Progenitor cell of endocrine pancreas (in vitro differentiated cells): ENCODE data around the gene UNC93B1. TPM values are rescaled to one million over a fixed set of nuclear protein-coding genes. Genes with fewer than 3 reads are reported as not detected.

Source experiments
- DNase-seq: peaks from one replicate; pipeline ENCODE4 v3.0.0; 2021; ENCODE audit warnings: low spot score; ENCODE audit not compliant: unreplicated experiment
- H3K27ac Mint-ChIP-seq: 2 replicates; pipeline ENCODE4 v1.8.0; 2021; ENCODE audit warnings: mild to moderate bottlenecking, moderate library complexity, mixed read lengths
- H3K27me3 Mint-ChIP-seq: 2 replicates; pipeline ENCODE4 v1.8.0; 2021; ENCODE audit warnings: mixed read lengths
- H3K36me3 Mint-ChIP-seq: 2 replicates; pipeline ENCODE4 v1.8.0; 2022; ENCODE audit warnings: mixed read lengths; ENCODE audit not compliant: insufficient read depth
- H3K4me1 Mint-ChIP-seq: 2 replicates; pipeline ENCODE4 v1.8.0; 2021; ENCODE audit warnings: low read depth, mixed read lengths
- H3K4me3 Mint-ChIP-seq: 2 replicates; pipeline ENCODE4 v1.8.0; 2021; ENCODE audit warnings: low read depth, mild to moderate bottlenecking, moderate library complexity, mixed read lengths
- H3K9me3 Mint-ChIP-seq: 2 replicates; pipeline ENCODE4 v1.8.0; 2021; ENCODE audit warnings: low read depth, mixed read lengths
- CTCF ChIP-seq: fragments of 200-600 bp; sonication (generic); IDR thresholded peaks from one replicate; pipeline ENCODE4 v1.5.0; 2021; ENCODE audit warnings: antibody characterized with exemption, mild to moderate bottlenecking; ENCODE audit not compliant: unreplicated experiment
- total RNA-seq: library from RNA; stranded (reverse); gene quantifications from 2 replicates; pipeline ENCODE4 v1.2.1, GENCODE V29; 2021

UNC93B1 gene
- total RNA-seq, 1 donor from 2014 or later, result 8.0 TPM

- TF ChIP-seq CTCF, result no peak
- DNase-seq, result no peak
- H3K36me3 Mint-ChIP-seq, result no peaks in the 10 kb centered on the region
- H3K27me3 Mint-ChIP-seq, result peaks cover 16% of the 10 kb centered on the region
- H3K9me3 Mint-ChIP-seq, result peaks cover 4% of the 10 kb centered on the region
- H3K4me1 Mint-ChIP-seq, result peaks cover 7% of the 10 kb centered on the region
- no peak overlapping the region for H3K4me3 Mint-ChIP-seq
- no peak overlapping the region for H3K27ac Mint-ChIP-seq
Measured at GRCh38 chr11:68007498-68008380, 3.8 kb upstream of the UNC93B1 start.

GRCh38 chr11:68006606-68007166 lies 2.8 kb upstream of the UNC93B1 start:
- H3K4me1 Mint-ChIP-seq, result peaks cover 9% of the 10 kb centered on the region
- no peak for TF ChIP-seq CTCF
- H3K36me3 Mint-ChIP-seq, result no peaks in the 10 kb centered on the region
- H3K9me3 Mint-ChIP-seq, result peaks cover 4% of the 10 kb centered on the region
- H3K27me3 Mint-ChIP-seq, result peaks cover 24% of the 10 kb centered on the region
- no peak overlapping the region for H3K4me3 Mint-ChIP-seq
- no peak for DNase-seq
- no peak overlapping the region for H3K27ac Mint-ChIP-seq

- Mint-ChIP-seq H3K27ac (no peak overlapping the region), H3K9me3 (peaks cover 4% of the 10 kb centered on the region), H3K4me1 (peaks cover 7% of the 10 kb centered on the region), H3K4me3 (peak overlapping the region; percentile 56), H3K27me3 (peaks cover 24% of the 10 kb centered on the region), H3K36me3 (no peaks in the 10 kb centered on the region)
- no peak for DNase-seq
- no peak for TF ChIP-seq CTCF
Measured at GRCh38 chr11:68004551-68005335, 846 bp upstream of the UNC93B1 start.

- H3K36me3 Mint-ChIP-seq, result no peaks in the 10 kb centered on the region
- H3K27ac Mint-ChIP-seq, result peak overlapping the region; percentile 58
- TF ChIP-seq CTCF, result no peak
- peaks cover 21% of the 10 kb centered on the region for H3K27me3 Mint-ChIP-seq
- peaks cover 3% of the 10 kb centered on the region for H3K4me1 Mint-ChIP-seq
- H3K4me3 Mint-ChIP-seq, result peak overlapping the region; percentile 64
- DNase-seq, result no peak
- H3K9me3 Mint-ChIP-seq, result no peaks in the 10 kb centered on the region
Measured at GRCh38 chr11:68002938-68003845, 705 bp downstream of the UNC93B1 start.
